Ovary (tissue), 3 donors: ENCODE measurements around the gene WNT8A.

Source experiments
- CTCF ChIP-seq, 3 donors: fragments of 450-650 bp in 2 of 3; fragments of 200-600 bp in 1 of 3; IDR thresholded peaks; one replicate each; pipeline versions ENCODE4 v1.5.1 to v1.8.0; 2016 to 2022; ENCODE audit warnings: antibody characterized with exemption in 3 of 3, mild to moderate bottlenecking in 1 of 3
- EP300 ChIP-seq: sonication (generic); formaldehyde crosslinking; IDR thresholded peaks from one replicate; pipeline ENCODE4 v1.6.1; 2017; ENCODE audit warnings: antibody characterized with exemption
- donor health status: DM: no; HTN: no; CAD: no.

GRCh38 chr5:138038826-138039225 lies 45.0 kb upstream of the WNT8A start:
- TF ChIP-seq CTCF (IDR thresholded peaks at IDR 0.05) = no peak
- TF ChIP-seq EP300 = no peak
